ENCODE data around the gene GOLGB1. TPM values are rescaled to one million over a fixed set of nuclear protein-coding genes. Genes with fewer than 3 reads are reported as not detected.
"Not testable (repeated sequence)": the region's sequence is repeated elsewhere in the genome, so short reads cannot be mapped to it uniquely, and the experiment has no call there.

GOLGB1 gene, protein sequence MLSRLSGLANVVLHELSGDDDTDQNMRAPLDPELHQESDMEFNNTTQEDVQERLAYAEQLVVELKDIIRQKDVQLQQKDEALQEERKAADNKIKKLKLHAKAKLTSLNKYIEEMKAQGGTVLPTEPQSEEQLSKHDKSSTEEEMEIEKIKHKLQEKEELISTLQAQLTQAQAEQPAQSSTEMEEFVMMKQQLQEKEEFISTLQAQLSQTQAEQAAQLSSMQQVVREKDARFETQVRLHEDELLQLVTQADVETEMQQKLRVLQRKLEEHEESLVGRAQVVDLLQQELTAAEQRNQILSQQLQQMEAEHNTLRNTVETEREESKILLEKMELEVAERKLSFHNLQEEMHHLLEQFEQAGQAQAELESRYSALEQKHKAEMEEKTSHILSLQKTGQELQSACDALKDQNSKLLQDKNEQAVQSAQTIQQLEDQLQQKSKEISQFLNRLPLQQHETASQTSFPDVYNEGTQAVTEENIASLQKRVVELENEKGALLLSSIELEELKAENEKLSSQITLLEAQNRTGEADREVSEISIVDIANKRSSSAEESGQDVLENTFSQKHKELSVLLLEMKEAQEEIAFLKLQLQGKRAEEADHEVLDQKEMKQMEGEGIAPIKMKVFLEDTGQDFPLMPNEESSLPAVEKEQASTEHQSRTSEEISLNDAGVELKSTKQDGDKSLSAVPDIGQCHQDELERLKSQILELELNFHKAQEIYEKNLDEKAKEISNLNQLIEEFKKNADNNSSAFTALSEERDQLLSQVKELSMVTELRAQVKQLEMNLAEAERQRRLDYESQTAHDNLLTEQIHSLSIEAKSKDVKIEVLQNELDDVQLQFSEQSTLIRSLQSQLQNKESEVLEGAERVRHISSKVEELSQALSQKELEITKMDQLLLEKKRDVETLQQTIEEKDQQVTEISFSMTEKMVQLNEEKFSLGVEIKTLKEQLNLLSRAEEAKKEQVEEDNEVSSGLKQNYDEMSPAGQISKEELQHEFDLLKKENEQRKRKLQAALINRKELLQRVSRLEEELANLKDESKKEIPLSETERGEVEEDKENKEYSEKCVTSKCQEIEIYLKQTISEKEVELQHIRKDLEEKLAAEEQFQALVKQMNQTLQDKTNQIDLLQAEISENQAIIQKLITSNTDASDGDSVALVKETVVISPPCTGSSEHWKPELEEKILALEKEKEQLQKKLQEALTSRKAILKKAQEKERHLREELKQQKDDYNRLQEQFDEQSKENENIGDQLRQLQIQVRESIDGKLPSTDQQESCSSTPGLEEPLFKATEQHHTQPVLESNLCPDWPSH (N-terminal part only)
- 10 to 100 TPM; 36.4 to 41.3 TPM for total RNA-seq

DNA sequence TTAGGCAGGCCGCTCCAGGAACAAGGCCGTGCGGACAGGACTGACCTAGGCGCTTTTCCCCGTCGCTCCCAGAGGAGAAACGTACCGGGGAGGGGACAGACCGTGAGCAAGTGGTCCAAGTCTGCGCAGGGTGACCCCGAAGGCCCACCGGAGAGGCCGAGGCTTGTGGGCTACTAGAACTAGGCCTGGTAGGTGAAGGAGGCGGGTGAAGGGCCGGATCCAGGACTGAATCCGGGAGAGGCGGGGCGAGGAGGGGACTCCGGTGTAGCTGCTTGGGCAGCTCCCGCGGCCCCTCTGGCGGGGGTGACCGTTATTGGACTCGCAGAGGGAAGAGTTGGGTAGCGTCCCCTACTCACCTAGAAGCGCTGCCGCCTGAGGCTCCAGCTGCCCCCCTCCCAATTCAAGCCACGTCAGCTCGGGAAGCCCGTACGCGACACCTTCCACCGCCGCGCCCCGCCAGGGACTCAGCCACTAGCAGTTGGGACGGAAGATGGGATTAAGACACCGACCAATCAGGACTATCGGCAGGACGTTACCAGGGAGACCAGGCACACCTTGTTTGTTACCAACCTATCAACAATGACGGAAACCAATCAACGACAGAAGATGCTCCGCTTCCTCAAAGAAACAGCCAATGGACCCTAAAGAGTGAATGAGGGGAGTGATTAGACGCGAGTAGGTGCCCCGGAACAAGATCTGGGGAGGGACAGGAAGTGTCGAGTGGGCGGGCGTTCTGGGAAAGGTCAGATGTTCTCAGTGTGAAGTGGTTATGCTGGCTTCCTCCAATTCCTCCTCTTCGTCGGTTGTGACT lies at the start of gene GOLGB1:
Gene GOLGB1, minus strand, starts transcription at position 466 of the 811 bp plus-strand sequence. CDS start 18,770 bp downstream, outside the sequence.
- H3K4me3 Mint-ChIP-seq: no peak within 1 kb of the TSS
- H3K4me1 Mint-ChIP-seq: peaks cover 5% of the 10 kb centered on the region
- no peaks in the 10 kb centered on the region for H3K9me3 Mint-ChIP-seq
- ATAC-seq (ENCODE audit: low read depth): peak; percentile 98
- peak; percentile 86 for DNase-seq
- H3K27me3 Mint-ChIP-seq: peaks cover 19% of the 10 kb centered on the region
- H3K27ac Mint-ChIP-seq: no peak within 1 kb of the TSS
- POLR2A ChIA-PET: interaction anchor here (1.0 to 2.3 kb wide), 8 partner anchors 58 to 635 kb away, joined by 3 to 23 read pairs (median 6); partner anchors contain the start of genes EAF2, FAM162A, HCLS1 and IQCB1
- H3K36me3 Mint-ChIP-seq: no peaks in the 10 kb centered on the region

DNA sequence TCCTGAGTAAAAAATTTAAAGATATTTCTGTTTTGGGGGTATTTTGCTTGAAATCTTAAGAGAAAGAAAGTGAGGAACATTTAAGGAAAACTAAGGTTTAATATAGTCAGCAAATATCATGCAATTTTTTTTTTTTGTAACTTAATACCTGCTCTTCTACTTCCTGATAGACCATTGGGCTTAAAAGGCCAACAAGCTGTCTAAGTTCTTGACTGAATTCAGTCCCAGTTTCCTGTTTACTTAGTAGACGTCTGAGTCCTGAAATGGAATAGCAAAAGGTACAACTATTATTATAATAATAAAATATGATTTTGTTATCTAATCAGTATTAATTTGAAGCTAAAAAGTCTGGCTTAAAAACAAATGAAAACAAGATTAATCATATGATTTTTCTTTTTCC lies 47.4 kb upstream of the GOLGB1 start:
- DNase-seq (no peak), ATAC-seq (ENCODE audit: low read depth) (no peak)
- Mint-ChIP-seq H3K4me1 (peaks cover 2% of the 10 kb centered on the region), H3K27me3 (no peaks in the 10 kb centered on the region), H3K9me3 (no peaks in the 10 kb centered on the region), H3K36me3 (peaks cover 22% of the 10 kb centered on the region), H3K4me3 (no peak overlapping the region), H3K27ac (no peak overlapping the region)
- POLR2A ChIA-PET: no interaction called here

DNA sequence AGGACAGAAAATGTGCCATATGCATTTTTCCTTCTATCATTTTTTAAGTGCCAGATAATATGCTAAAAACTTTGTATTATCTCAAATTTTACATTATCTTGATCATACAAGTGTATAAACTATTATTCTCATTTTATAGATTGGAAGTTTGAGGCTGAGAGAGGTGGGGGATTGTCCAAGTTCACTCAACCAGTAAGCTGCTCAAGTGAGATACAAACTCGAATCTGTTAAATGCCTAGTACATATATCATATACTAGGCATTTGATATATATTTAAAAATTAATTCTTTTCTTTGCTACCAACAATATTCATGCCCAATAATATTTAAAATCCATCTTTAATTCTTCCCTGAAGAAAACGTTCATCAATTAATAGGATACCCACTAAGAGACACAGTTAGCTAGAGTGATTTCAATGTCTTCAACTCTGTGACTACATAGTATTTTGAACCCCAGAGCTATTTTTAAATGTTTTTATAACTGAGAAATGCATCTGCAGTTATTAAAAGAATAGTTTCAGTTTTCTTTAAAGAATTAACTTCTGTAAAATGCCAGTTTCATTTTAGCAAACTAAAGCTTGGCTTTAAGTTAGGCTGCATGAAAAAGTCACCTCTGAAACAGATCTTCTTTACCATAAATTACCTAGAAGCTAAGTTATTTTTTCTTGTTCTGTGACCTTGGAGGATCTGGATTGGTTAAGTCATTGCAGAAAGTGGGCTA lies 44.9 kb upstream of the GOLGB1 start:
- POLR2A ChIA-PET: no interaction called here
- DNase-seq (no peak), ATAC-seq (ENCODE audit: low read depth) (no peak)
- no peaks in the 10 kb centered on the region for H3K4me1 Mint-ChIP-seq
- H3K4me3 Mint-ChIP-seq: no peak overlapping the region
- no peak overlapping the region for H3K27ac Mint-ChIP-seq
- H3K27me3 Mint-ChIP-seq: no peaks in the 10 kb centered on the region
- H3K9me3 Mint-ChIP-seq: no peaks in the 10 kb centered on the region
- H3K36me3 Mint-ChIP-seq: peaks cover 20% of the 10 kb centered on the region

DNA sequence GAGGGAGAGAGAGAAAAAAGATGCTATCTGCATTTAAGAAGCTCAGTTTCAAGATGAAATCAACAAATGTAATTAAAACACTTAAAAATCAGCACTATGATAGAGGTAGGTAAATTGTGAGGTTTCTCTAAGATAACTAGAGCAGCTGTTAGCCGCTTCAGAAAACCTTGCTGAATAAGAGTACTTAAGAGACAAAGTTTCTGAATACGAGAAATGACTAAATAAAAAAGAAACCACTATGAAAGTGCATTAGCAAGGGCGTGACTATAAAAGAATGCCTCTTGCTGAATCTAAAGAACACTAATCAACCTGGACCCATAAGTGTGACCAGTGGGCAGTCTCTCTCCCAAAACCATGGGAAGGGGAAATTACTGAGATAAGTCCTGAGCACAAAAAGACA lies 43.5 kb upstream of the GOLGB1 start:
- POLR2A ChIA-PET: no interaction called here
- DNase-seq (no peak), ATAC-seq (ENCODE audit: low read depth) (no peak)
- H3K36me3 Mint-ChIP-seq: peaks cover 31% of the 10 kb centered on the region
- H3K27me3 Mint-ChIP-seq: no peaks in the 10 kb centered on the region
- H3K4me3 Mint-ChIP-seq: no peak overlapping the region
- H3K27ac Mint-ChIP-seq: no peak overlapping the region
- no peaks in the 10 kb centered on the region for H3K4me1 Mint-ChIP-seq
- no peaks in the 10 kb centered on the region for H3K9me3 Mint-ChIP-seq

DNA sequence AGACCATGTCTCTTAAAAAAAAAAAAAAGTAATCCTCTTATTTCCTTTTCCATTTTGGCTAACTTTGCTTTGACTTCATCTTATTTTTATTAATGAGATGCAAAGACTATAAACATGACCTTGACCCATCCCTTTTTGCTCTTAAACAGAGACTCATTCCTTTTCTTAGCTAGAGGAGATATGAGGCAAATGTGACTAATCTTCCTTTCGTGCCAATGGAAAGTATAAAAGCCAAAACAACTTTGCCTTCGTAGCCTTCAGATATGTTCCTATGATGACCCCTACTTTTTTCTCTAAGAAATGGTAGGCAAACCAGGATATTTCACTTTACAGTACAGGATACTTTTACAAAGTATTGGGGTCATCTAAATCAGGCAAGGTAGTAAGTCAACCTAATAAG lies 36.9 kb upstream of the GOLGB1 start:
- ATAC-seq (ENCODE audit: low read depth): no peak
- no peak for DNase-seq
- POLR2A ChIA-PET: no interaction called here
- Mint-ChIP-seq H3K36me3 (peaks cover 36% of the 10 kb centered on the region), H3K4me3 (no peak overlapping the region), H3K4me1 (no peaks in the 10 kb centered on the region), H3K27ac (no peak overlapping the region), H3K27me3 (no peaks in the 10 kb centered on the region), H3K9me3 (no peaks in the 10 kb centered on the region)

DNA sequence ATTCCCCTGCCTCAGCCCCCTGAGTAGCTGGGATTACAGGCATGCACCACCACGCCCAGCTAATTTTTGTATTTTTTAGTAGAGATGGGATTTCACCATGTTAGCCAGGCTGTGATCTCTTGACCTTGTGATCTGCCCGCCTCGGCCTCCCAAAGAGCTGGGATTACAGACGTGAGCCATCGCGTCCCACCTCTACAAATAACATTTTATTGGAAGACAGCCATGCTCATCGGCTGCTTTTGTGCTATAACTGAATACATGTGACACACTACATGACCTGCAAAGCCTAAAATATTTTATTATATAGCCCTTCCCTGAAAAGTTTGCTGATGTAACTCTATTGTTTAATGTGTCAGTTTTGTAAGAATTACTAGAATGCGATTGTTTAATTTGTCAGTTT lies 33.2 kb upstream of the GOLGB1 start:
- H3K4me1 Mint-ChIP-seq; POLR2A ChIA-PET; DNase-seq; H3K27ac Mint-ChIP-seq; H3K27me3 Mint-ChIP-seq; H3K4me3 Mint-ChIP-seq; ATAC-seq (ENCODE audit: low read depth); H3K9me3 Mint-ChIP-seq: not testable (repeated sequence)
- H3K36me3 Mint-ChIP-seq: peaks cover 36% of the 10 kb centered on the region

DNA sequence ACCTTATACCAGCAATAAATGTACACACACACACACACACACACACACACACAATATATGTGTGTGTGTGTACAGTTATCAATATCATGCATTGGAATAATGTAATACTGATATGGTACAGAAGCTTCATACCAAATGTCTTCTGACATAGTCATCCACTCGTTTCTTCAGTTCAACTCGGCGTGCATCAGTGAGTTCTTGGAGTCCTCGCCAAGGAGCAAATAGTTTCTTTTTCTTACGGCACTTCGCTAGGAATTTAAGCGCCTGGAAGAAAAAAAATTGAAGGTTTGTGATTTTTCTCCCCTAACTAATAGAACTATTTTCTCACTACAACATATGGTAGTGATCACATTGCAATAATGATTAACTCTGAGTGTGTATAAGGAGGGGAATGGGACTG lies 32.1 kb upstream of the GOLGB1 start:
- Mint-ChIP-seq H3K4me3 (no peak overlapping the region), H3K27ac (no peak overlapping the region), H3K9me3 (no peaks in the 10 kb centered on the region), H3K27me3 (no peaks in the 10 kb centered on the region), H3K4me1 (no peaks in the 10 kb centered on the region), H3K36me3 (peaks cover 35% of the 10 kb centered on the region)
- POLR2A ChIA-PET: no interaction called here
- DNase-seq (no peak), ATAC-seq (ENCODE audit: low read depth) (no peak)

DNA sequence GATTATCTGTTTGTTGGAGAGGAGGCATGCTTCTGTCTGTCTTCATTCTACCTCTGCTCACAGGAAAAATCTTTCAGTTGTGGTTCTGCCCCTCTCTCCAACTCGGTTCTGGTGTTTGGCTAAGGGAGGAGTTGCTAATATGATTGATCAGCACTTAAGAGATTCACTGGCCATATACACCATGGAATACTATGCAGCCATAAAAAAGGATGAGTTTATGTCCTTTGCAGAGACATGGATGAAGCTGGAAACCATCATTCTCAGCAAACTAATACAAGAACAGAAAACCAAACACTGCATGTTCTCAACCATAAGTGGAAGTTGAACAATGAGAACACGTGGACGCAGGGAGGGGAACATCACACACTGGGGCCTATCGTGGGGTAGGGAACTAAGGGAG lies 25.6 kb upstream of the GOLGB1 start:
- peaks cover 50% of the 10 kb centered on the region for H3K36me3 Mint-ChIP-seq
- H3K27ac Mint-ChIP-seq; DNase-seq; H3K4me3 Mint-ChIP-seq; H3K9me3 Mint-ChIP-seq; ATAC-seq (ENCODE audit: low read depth); H3K4me1 Mint-ChIP-seq; POLR2A ChIA-PET; H3K27me3 Mint-ChIP-seq: not testable (repeated sequence)

DNA sequence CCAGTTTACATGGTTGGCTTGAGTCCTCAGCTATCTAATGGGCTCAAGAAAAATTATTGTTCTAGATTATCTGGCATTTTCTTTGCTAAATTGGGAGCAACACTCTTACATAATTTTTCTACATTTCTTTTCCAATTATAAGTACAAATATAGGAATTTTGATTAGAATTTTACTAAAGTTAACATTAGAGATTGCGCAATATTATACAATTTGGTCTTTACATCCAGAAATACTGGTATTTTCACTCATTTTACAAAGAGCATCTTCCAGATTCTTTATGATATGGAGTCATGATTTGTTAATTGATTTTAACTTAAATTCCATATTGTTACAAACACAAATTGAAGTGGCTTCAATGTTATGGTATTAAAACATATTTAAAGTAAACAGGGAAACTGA lies 19.7 kb upstream of the GOLGB1 start:
- DNase-seq: no peak
- H3K27ac Mint-ChIP-seq: no peak overlapping the region
- no peak overlapping the region for H3K4me3 Mint-ChIP-seq
- H3K9me3 Mint-ChIP-seq: no peaks in the 10 kb centered on the region
- ATAC-seq (ENCODE audit: low read depth): no peak
- H3K36me3 Mint-ChIP-seq: peaks cover 31% of the 10 kb centered on the region
- H3K27me3 Mint-ChIP-seq: no peaks in the 10 kb centered on the region
- no peaks in the 10 kb centered on the region for H3K4me1 Mint-ChIP-seq
- POLR2A ChIA-PET: no interaction called here

DNA sequence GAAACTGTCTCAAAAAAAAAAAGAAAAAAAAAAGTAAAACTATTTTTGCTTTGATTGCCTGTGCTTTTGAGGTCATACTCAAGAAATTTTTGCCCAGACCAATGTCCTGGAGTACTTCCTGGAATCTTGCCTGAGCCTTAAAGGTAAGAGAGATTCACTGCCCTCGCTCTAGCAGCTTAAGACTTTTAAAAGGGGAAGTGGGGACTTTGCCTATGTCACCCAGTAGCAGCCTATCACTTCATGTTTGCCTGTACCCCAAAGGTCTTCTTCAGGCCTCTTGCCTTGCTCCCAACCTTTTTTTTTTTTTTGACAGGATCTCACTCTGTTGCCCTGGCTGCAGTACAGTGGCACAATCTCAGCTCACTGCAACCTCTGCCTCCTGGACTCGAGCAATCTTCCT lies 18.9 kb upstream of the GOLGB1 start:
- Mint-ChIP-seq H3K4me1 (no peaks in the 10 kb centered on the region), H3K36me3 (peaks cover 23% of the 10 kb centered on the region), H3K27ac (no peak overlapping the region), H3K27me3 (no peaks in the 10 kb centered on the region), H3K9me3 (no peaks in the 10 kb centered on the region), H3K4me3 (no peak overlapping the region)
- ATAC-seq (ENCODE audit: low read depth) (no peak), DNase-seq (no peak)
- POLR2A ChIA-PET: no interaction called here

DNA sequence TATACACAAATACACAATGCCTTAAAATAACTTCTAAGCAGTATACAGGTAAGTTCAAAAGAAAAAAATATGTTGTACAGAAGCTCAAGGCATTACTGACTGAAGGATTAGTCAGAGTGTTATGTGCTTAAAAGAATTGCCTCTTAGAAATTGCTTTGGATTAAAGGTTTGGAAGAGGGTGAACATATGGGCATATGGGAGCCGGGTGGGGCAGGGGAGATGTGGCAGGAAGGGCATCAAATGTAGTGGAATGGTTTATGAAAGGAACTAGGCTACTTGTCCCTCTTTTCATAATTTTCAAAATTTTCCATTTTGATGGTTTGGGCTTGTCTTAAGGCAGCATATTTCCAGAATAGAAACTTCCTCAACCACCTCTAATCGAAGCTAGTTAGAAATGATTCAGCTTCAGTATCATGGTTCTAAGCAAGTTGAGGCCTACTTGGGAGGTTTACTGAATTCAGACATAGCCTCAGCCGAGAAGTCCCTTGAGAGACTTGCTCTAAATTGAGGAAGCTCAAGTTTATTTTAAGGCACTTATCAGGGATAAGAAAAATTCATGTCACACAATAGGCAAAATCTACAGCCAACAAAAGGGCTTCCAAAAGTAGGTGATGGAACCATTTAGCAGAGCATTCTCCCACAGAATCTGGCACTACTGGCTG lies 10.1 kb upstream of the GOLGB1 start:
- Mint-ChIP-seq H3K36me3 (no peaks in the 10 kb centered on the region), H3K4me3 (no peak overlapping the region), H3K27me3 (peaks cover 27% of the 10 kb centered on the region), H3K9me3 (no peaks in the 10 kb centered on the region), H3K27ac (no peak overlapping the region), H3K4me1 (no peaks in the 10 kb centered on the region)
- ATAC-seq (ENCODE audit: low read depth) (no peak), DNase-seq (no peak)
- POLR2A ChIA-PET: no interaction called here
